Keratinocyte (primary cell): Measurements from ENCODE around the gene BMPR1B. TPM values are rescaled to one million over a fixed set of nuclear protein-coding genes. Genes with fewer than 3 reads are reported as not detected.

Source experiments
- DNase-seq: peaks from one replicate; pipeline ENCODE4 v3.0.0-alpha.2; 2011; ENCODE audit warnings: low read depth, missing footprints, low spot score
- FAIRE-seq: peaks from 2 replicates; lab custom pipeline; 2011; peaks lifted over from hg19 to GRCh38; lab: Jason Lieb, UNC
- H2AFZ ChIP-seq: 2 replicates; pipeline ENCODE4 v1.6.0; 2012; ENCODE audit warnings: low read length, control low read depth, inconsistent platforms; ENCODE audit not compliant: control insufficient read depth
- H3K27ac ChIP-seq: 2 replicates; pipeline ENCODE4 v1.5.1; 2011; ENCODE audit warnings: low read length; ENCODE audit not compliant: control insufficient read depth, insufficient read depth
- H3K27me3 ChIP-seq: 3 replicates; pipeline ENCODE4 v1.6.0; 2011; ENCODE audit warnings: low read length; ENCODE audit not compliant: control insufficient read depth, insufficient read depth; ENCODE audit errors: extremely low read depth
- H3K36me3 ChIP-seq, 2 experiments: 2 replicates in 1 of 2; 3 replicates in 1 of 2; pipeline ENCODE4 v1.5.1; 2011; ENCODE audit warnings: low read length in 2 of 2, mild to moderate bottlenecking in 1 of 2; ENCODE audit not compliant: control insufficient read depth in 2 of 2, insufficient read depth in 2 of 2; ENCODE audit errors: extremely low read depth in 1 of 2
- H3K4me1 ChIP-seq: 3 replicates; pipeline ENCODE4 v1.5.1; 2011; ENCODE audit warnings: low read length; ENCODE audit not compliant: control insufficient read depth, insufficient read depth; ENCODE audit errors: extremely low read depth
- H3K4me2 ChIP-seq: 3 replicates; pipeline ENCODE4 v1.6.0; 2011; ENCODE audit warnings: low read depth, low read length; ENCODE audit not compliant: control insufficient read depth, insufficient read depth; ENCODE audit errors: extremely low read depth
- H3K4me3 ChIP-seq, 3 experiments: fragments of 200-600 bp in 1 of 3; sonication (generic) in 1 of 3; 2 replicates in 2 of 3; 3 replicates in 1 of 3; pipeline ENCODE4 v1.5.1; 2011 to 2016; ENCODE audit warnings: low read length in 3 of 3, mild to moderate bottlenecking in 3 of 3, control low read depth in 2 of 3, inconsistent platforms in 1 of 3, low read depth in 1 of 3, mixed read lengths in 1 of 3, mixed run types in 1 of 3, moderate library complexity in 1 of 3; ENCODE audit not compliant: control insufficient read depth in 2 of 3, insufficient read depth in 2 of 3; ENCODE audit errors: extremely low read depth in 1 of 3
- H3K79me2 ChIP-seq: 2 replicates; pipeline ENCODE4 v1.6.0; 2012; ENCODE audit warnings: low read length; ENCODE audit not compliant: control insufficient read depth, insufficient read depth
- H3K9ac ChIP-seq: 3 replicates; pipeline ENCODE4 v1.6.0; 2011; ENCODE audit warnings: low read length; ENCODE audit not compliant: control insufficient read depth, insufficient read depth; ENCODE audit errors: extremely low read depth
- H3K9me1 ChIP-seq: 3 replicates; pipeline ENCODE4 v1.6.0; 2011; ENCODE audit warnings: low read length; ENCODE audit not compliant: control insufficient read depth, insufficient read depth; ENCODE audit errors: extremely low read depth
- H3K9me3 ChIP-seq: 2 replicates; pipeline ENCODE4 v1.5.1; 2012; ENCODE audit warnings: low read depth, low read length; ENCODE audit not compliant: control insufficient read depth
- H4K20me1 ChIP-seq: 3 replicates; pipeline ENCODE4 v1.6.0; 2011; ENCODE audit warnings: low read length; ENCODE audit not compliant: control insufficient read depth, insufficient read depth; ENCODE audit errors: extremely low read depth
- CTCF ChIP-seq, 3 experiments: IDR thresholded peaks in 1 of 3; conservative IDR thresholded peaks in 1 of 3; optimal IDR thresholded peaks in 1 of 3; 2 replicates in 2 of 3; 3 replicates in 1 of 3; pipeline versions ENCODE3 to v1.5.1; 2011; ENCODE audit warnings: low read length in 3 of 3, mild to moderate bottlenecking in 3 of 3, moderate library complexity in 2 of 3, control low read depth in 1 of 3, inconsistent platforms in 1 of 3; ENCODE audit not compliant: insufficient read depth in 2 of 3; ENCODE audit errors: extremely low read depth in 1 of 3
- EZH2 ChIP-seq: IDR thresholded peaks from one replicate; pipeline ENCODE4 v1.6.1; 2012; ENCODE audit warnings: inconsistent platforms, mild to moderate bottlenecking, low read length, moderate library complexity
- dilution Hi-C: fragments of 300-500 bp; cut with MboI; formaldehyde crosslinking; loops from one replicate; pipeline ENCODE4 v1.7.0; 2020; ENCODE audit warnings: low sequenced_read_pairs; ENCODE audit not compliant: extremely low pct_ligation_motif_present
- polyA plus RNA-seq, 5 experiments: library from polyadenylated mRNA; depleted of rRNA in 3 of 5; stranded (reverse) in 3 of 5; stranded (forward) in 1 of 5; unstranded in 1 of 5; fragments of >200 nt; gene quantifications; 1 replicate in 1 of 5; 2 replicates in 3 of 5; 3 replicates in 1 of 5; pipeline versions ENCODE4 v1.2.1 to v1.2.3, GENCODE V29; 2011 to 2012; ENCODE audit warnings: missing spikeins in 2 of 5, low read depth in 1 of 5, low replicate concordance in 1 of 5

Gene BMPR1B
- polyA plus RNA-seq, 1 donor (not counting 4 experiments of a cell fraction or from before 2014, with no cell fraction given): 0.89 TPM

DNA sequence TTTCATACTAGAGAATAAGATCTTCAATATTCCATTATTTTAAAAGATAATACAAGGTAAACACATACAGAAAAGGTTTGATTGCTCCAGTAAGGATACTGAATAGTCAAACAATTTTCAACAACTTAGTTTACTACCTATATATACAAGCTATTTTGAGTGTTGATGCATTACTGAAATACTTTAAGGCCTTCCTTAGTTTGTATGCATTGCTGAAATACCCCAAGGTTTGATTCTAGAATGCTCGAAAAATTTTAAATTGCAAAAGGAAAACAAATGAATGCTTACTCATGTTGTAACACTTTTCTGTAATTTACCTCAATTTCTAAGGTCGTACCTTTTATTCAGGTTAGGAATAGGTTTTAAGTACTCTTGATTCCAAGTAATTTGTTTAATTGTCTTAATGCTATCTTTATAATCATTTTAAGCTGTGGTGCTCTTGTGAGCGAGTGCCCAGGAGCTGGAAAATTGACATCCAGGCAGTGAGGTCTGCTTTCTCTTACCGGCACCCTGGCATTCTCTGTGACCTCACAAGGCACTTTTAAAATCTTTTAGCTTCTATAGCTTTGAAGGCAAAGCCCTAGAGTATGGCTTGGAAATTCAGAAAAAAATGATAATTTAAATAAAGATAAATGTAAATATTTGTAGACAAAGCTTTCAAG lies 114.0 kb downstream of the BMPR1B start:
- FAIRE-seq (no peak), DNase-seq (no peak)
- Histone ChIP-seq H3K27me3 (no peaks in the 10 kb centered on the region), H3K9me3 (no peaks in the 10 kb centered on the region), H3K4me1 (no peaks in the 10 kb centered on the region), H3K9me1 (no peaks in the 10 kb centered on the region), H3K4me2 (no peak overlapping the region), H3K27ac (no peak overlapping the region), H2AFZ (no peak overlapping the region), H3K36me3 (no peaks in the 10 kb centered on the region), H4K20me1 (no peaks in the 10 kb centered on the region), H3K4me3 (no peak overlapping the region), H3K79me2 (no peaks in the 10 kb centered on the region), H3K9ac (no peak overlapping the region)
- no peak for TF ChIP-seq CTCF (optimal IDR thresholded peaks at IDR 0.05 in 1 of 3, IDR thresholded peaks at IDR 0.05 in 1 of 3, conservative IDR thresholded peaks at IDR 0.05 in 1 of 3; ENCODE audit: extremely low read depth in 1 of 3, insufficient read depth in 2 of 3, low read length in 3 of 3)
- TF ChIP-seq EZH2: no peak
- dilution Hi-C loops: no loop called here

- Histone ChIP-seq H3K4me1 (no peaks in the 10 kb centered on the region), H3K27ac (no peak overlapping the region), H2AFZ (no peak overlapping the region), H3K36me3 (no peaks in the 10 kb centered on the region), H3K9ac (no peak overlapping the region), H4K20me1 (no peaks in the 10 kb centered on the region), H3K4me3 (no peak overlapping the region), H3K27me3 (no peaks in the 10 kb centered on the region), H3K4me2 (no peak overlapping the region), H3K9me1 (no peaks in the 10 kb centered on the region), H3K79me2 (no peaks in the 10 kb centered on the region), H3K9me3 (no peaks in the 10 kb centered on the region)
- DNase-seq: no peak
- TF ChIP-seq EZH2: no peak
- no peak for TF ChIP-seq CTCF (optimal IDR thresholded peaks at IDR 0.05 in 1 of 3, IDR thresholded peaks at IDR 0.05 in 1 of 3, conservative IDR thresholded peaks at IDR 0.05 in 1 of 3; ENCODE audit: extremely low read depth in 1 of 3, insufficient read depth in 2 of 3, low read length in 3 of 3)
- FAIRE-seq: no peak
- dilution Hi-C loops: no loop called here
Measured at GRCh38 chr4:94877973-94878372, 120.2 kb downstream of the BMPR1B start.
